Epithelial cell of proximal tubule (primary cell): ENCODE results near the gene CLCA2. TPM values are rescaled to one million over a fixed set of nuclear protein-coding genes. Genes with fewer than 3 reads are reported as not detected.

Experiments used
- DNase-seq: peaks from one replicate; pipeline ENCODE4 v3.0.0-alpha.2; 2011; ENCODE audit warnings: low read depth
- H3K4me3 ChIP-seq: 2 replicates; pipeline ENCODE4 v1.5.1; 2011; ENCODE audit warnings: low read depth, mild to moderate bottlenecking, low read length
- CTCF ChIP-seq: conservative IDR thresholded peaks from 2 replicates; pipeline ENCODE4 v1.5.1; 2012; ENCODE audit warnings: low read depth, mild to moderate bottlenecking, low read length
- total RNA-seq: library from RNA; depleted of rRNA; stranded (reverse); fragments of >200 nt; gene quantifications from 2 replicates; pipeline ENCODE4 v1.2.3, GENCODE V29; 2015

Gene CLCA2
- total RNA-seq, result not detected in 2 replicates

GRCh38 chr1:86423873-86424272 lies at the start of gene CLCA2:
TSS of gene CLCA2 (plus strand) at chr1:86424171. CDS start at chr1:86424248, 77 bp downstream.
- H3K4me3 ChIP-seq, result no peak within 1 kb of the TSS
- DNase-seq, result no peak
- TF ChIP-seq CTCF, result no peak

- no peak for DNase-seq
- no peak for TF ChIP-seq CTCF
These were observed 48.3 kb upstream of the CLCA2 start for GRCh38 chr1:86375688-86376087.

GRCh38 chr1:86377341-86377740 lies 46.6 kb upstream of the CLCA2 start:
- DNase-seq, result no peak
- no peak overlapping the region for H3K4me3 ChIP-seq
- no peak for TF ChIP-seq CTCF

More at GRCh38 chr1:86375688-86376087, 48.3 kb upstream of the CLCA2 start:
- no peak overlapping the region for H3K4me3 ChIP-seq

GRCh38 chr1:86378813-86379212 lies 45.2 kb upstream of the CLCA2 start:
- no peak for DNase-seq
- no peak overlapping the region for H3K4me3 ChIP-seq
- TF ChIP-seq CTCF, result no peak

- no peak overlapping the region for H3K4me3 ChIP-seq
- peak; percentile 80 for TF ChIP-seq CTCF
- DNase-seq, result peak; percentile 66
These were observed 43.6 kb upstream of the CLCA2 start for GRCh38 chr1:86380257-86380861.

GRCh38 chr1:86381223-86381622 lies 42.7 kb upstream of the CLCA2 start:
- no peak for DNase-seq
- H3K4me3 ChIP-seq, result no peak overlapping the region
- TF ChIP-seq CTCF, result no peak

GRCh38 chr1:86382878-86383277 lies 41.1 kb upstream of the CLCA2 start:
- no peak for TF ChIP-seq CTCF
- DNase-seq, result no peak
- H3K4me3 ChIP-seq, result no peak overlapping the region
